ENCODE data around the gene FYB1. TPM values are rescaled to one million over a fixed set of nuclear protein-coding genes. Genes with fewer than 3 reads are reported as not detected.

The FYB1 gene
- total RNA-seq, 1 donor from 2014 or later = not detected

- H3K4me3 Mint-ChIP-seq (ENCODE audit: unreplicated experiment) = no peak overlapping the region
- H3K9me3 Mint-ChIP-seq (ENCODE audit: low read depth) = peaks cover 13% of the 10 kb centered on the region
- H3K36me3 Mint-ChIP-seq (ENCODE audit: low read depth) = no peaks in the 10 kb centered on the region
- peaks cover 2% of the 10 kb centered on the region for H3K4me1 Mint-ChIP-seq (ENCODE audit: low read depth)
- no peak for TF ChIP-seq CTCF (IDR thresholded peaks at IDR 0.05)
- no peak overlapping the region for H3K27ac Mint-ChIP-seq (ENCODE audit: unreplicated experiment)
- no peaks in the 10 kb centered on the region for H3K27me3 Mint-ChIP-seq (ENCODE audit: low read depth)
- no peak for DNase-seq (ENCODE audit: low spot score)
These were observed 46.3 kb downstream of the FYB1 start for GRCh38 chr5:39173069-39173468.

- H3K4me3 Mint-ChIP-seq (ENCODE audit: unreplicated experiment) = no peak overlapping the region
- no peaks in the 10 kb centered on the region for H3K36me3 Mint-ChIP-seq (ENCODE audit: low read depth)
- no peaks in the 10 kb centered on the region for H3K27me3 Mint-ChIP-seq (ENCODE audit: low read depth)
- no peak for TF ChIP-seq CTCF (IDR thresholded peaks at IDR 0.05)
- H3K27ac Mint-ChIP-seq (ENCODE audit: unreplicated experiment) = no peak overlapping the region
- peaks cover 2% of the 10 kb centered on the region for H3K4me1 Mint-ChIP-seq (ENCODE audit: low read depth)
- no peak for DNase-seq (ENCODE audit: low spot score)
- peaks cover 13% of the 10 kb centered on the region for H3K9me3 Mint-ChIP-seq (ENCODE audit: low read depth)
These were observed 46.8 kb downstream of the FYB1 start for GRCh38 chr5:39172593-39172992.

- peaks cover 2% of the 10 kb centered on the region for H3K4me1 Mint-ChIP-seq (ENCODE audit: low read depth)
- H3K9me3 Mint-ChIP-seq (ENCODE audit: low read depth) = peaks cover 13% of the 10 kb centered on the region
- TF ChIP-seq CTCF (IDR thresholded peaks at IDR 0.05) = no peak
- no peak overlapping the region for H3K4me3 Mint-ChIP-seq (ENCODE audit: unreplicated experiment)
- no peaks in the 10 kb centered on the region for H3K27me3 Mint-ChIP-seq (ENCODE audit: low read depth)
- DNase-seq (ENCODE audit: low spot score) = no peak
- H3K36me3 Mint-ChIP-seq (ENCODE audit: low read depth) = no peaks in the 10 kb centered on the region
- H3K27ac Mint-ChIP-seq (ENCODE audit: unreplicated experiment) = no peak overlapping the region
These were observed 47.7 kb downstream of the FYB1 start for GRCh38 chr5:39171647-39172046.

- TF ChIP-seq CTCF (IDR thresholded peaks at IDR 0.05) = no peak
- peaks cover 2% of the 10 kb centered on the region for H3K4me1 Mint-ChIP-seq (ENCODE audit: low read depth)
These were observed 50.3 kb downstream of the FYB1 start for GRCh38 chr5:39169081-39169480.

GRCh38 chr5:39167972-39168342, 51.4 kb downstream of the FYB1 start:
- DNase-seq (ENCODE audit: low spot score) = no peak
- no peak overlapping the region for H3K4me3 Mint-ChIP-seq (ENCODE audit: unreplicated experiment)
- peaks cover 6% of the 10 kb centered on the region for H3K9me3 Mint-ChIP-seq (ENCODE audit: low read depth)
- peaks cover 5% of the 10 kb centered on the region for H3K4me1 Mint-ChIP-seq (ENCODE audit: low read depth)
- H3K36me3 Mint-ChIP-seq (ENCODE audit: low read depth) = no peaks in the 10 kb centered on the region
- no peaks in the 10 kb centered on the region for H3K27me3 Mint-ChIP-seq (ENCODE audit: low read depth)
- H3K27ac Mint-ChIP-seq (ENCODE audit: unreplicated experiment) = no peak overlapping the region
- TF ChIP-seq CTCF (IDR thresholded peaks at IDR 0.05) = no peak

More at GRCh38 chr5:39169081-39169480, 50.3 kb downstream of the FYB1 start:
- Mint-ChIP-seq H3K27me3 (ENCODE audit: low read depth) (no peaks in the 10 kb centered on the region), H3K27ac (ENCODE audit: unreplicated experiment) (no peak overlapping the region), H3K36me3 (ENCODE audit: low read depth) (no peaks in the 10 kb centered on the region), H3K9me3 (ENCODE audit: low read depth) (peaks cover 17% of the 10 kb centered on the region), H3K4me3 (ENCODE audit: unreplicated experiment) (no peak overlapping the region)
- DNase-seq (ENCODE audit: low spot score) = no peak

Measured in chondrocyte (in vitro differentiated cells).